ENCODE data around the gene LBHD2. TPM values are rescaled to one million over a fixed set of nuclear protein-coding genes. Genes with fewer than 3 reads are reported as not detected.
"Not testable (repeated sequence)": the region's sequence is repeated elsewhere in the genome, so short reads cannot be mapped to it uniquely, and the experiment has no call there.

LBHD2 gene
- total RNA-seq (2014; rRNA removed; shearing (Covaris generic)) = not detected in 2 replicates

GRCh38 chr14:103084021-103084919, at the start of gene LBHD2:
Gene LBHD2 (plus strand): TSS chr14:103084210. CDS start chr14:103086013, 1,803 bp downstream.
- no peaks in the 10 kb centered on the region for H3K36me3 ChIP-seq (replicated peaks; ENCODE audit: control insufficient read depth, insufficient read depth, low read length)
- H3K27me3 ChIP-seq (ENCODE audit: control insufficient read depth, insufficient read depth, low read length) = peaks cover 20% of the 10 kb centered on the region
- DNase-seq = peak; percentile 87
- peak within 1 kb of the TSS; percentile 25 for H3K4me3 ChIP-seq (ENCODE audit: insufficient read depth, low read depth, low read length)

GRCh38 chr14:103041464-103041863, 42.5 kb upstream of the LBHD2 start:
- no peak overlapping the region for H3K4me3 ChIP-seq (ENCODE audit: insufficient read depth, low read depth, low read length)
- H3K36me3 ChIP-seq (replicated peaks; ENCODE audit: control insufficient read depth, insufficient read depth, low read length) = no peaks in the 10 kb centered on the region
- DNase-seq = no peak

GRCh38 chr14:103043257-103044015, 40.6 kb upstream of the LBHD2 start:
- no peak for DNase-seq
- no peak overlapping the region for H3K4me3 ChIP-seq (ENCODE audit: insufficient read depth, low read depth, low read length)

More at GRCh38 chr14:103041464-103041863, 42.5 kb upstream of the LBHD2 start:
- H3K27me3 ChIP-seq (ENCODE audit: control insufficient read depth, insufficient read depth, low read length) = no peaks in the 10 kb centered on the region

GRCh38 chr14:103045371-103045869, 38.6 kb upstream of the LBHD2 start:
- peak; percentile 38 for DNase-seq
- H3K27me3 ChIP-seq (ENCODE audit: control insufficient read depth, insufficient read depth, low read length) = no peaks in the 10 kb centered on the region
- H3K36me3 ChIP-seq (replicated peaks; ENCODE audit: control insufficient read depth, insufficient read depth, low read length) = no peaks in the 10 kb centered on the region
- H3K4me3 ChIP-seq (ENCODE audit: insufficient read depth, low read depth, low read length) = no peak overlapping the region

More at GRCh38 chr14:103043257-103044015, 40.6 kb upstream of the LBHD2 start:
- Histone ChIP-seq H3K36me3 (replicated peaks; ENCODE audit: control insufficient read depth, insufficient read depth, low read length) (no peaks in the 10 kb centered on the region), H3K27me3 (ENCODE audit: control insufficient read depth, insufficient read depth, low read length) (no peaks in the 10 kb centered on the region)

- H3K4me3 ChIP-seq (ENCODE audit: insufficient read depth, low read depth, low read length); H3K27me3 ChIP-seq (ENCODE audit: control insufficient read depth, insufficient read depth, low read length); DNase-seq; H3K36me3 ChIP-seq (replicated peaks; ENCODE audit: control insufficient read depth, insufficient read depth, low read length): not testable (repeated sequence)
These were observed 36.6 kb upstream of the LBHD2 start for GRCh38 chr14:103047453-103047852.

- Histone ChIP-seq H3K27me3 (ENCODE audit: control insufficient read depth, insufficient read depth, low read length) (no peaks in the 10 kb centered on the region), H3K4me3 (ENCODE audit: insufficient read depth, low read depth, low read length) (no peak overlapping the region), H3K36me3 (replicated peaks; ENCODE audit: control insufficient read depth, insufficient read depth, low read length) (no peaks in the 10 kb centered on the region)
- no peak for DNase-seq
These were observed 33.1 kb upstream of the LBHD2 start for GRCh38 chr14:103050935-103051334.

GRCh38 chr14:103052407-103052806, 31.6 kb upstream of the LBHD2 start:
- H3K4me3 ChIP-seq (ENCODE audit: insufficient read depth, low read depth, low read length) = no peak overlapping the region
- DNase-seq = no peak
- no peaks in the 10 kb centered on the region for H3K27me3 ChIP-seq (ENCODE audit: control insufficient read depth, insufficient read depth, low read length)
- H3K36me3 ChIP-seq (replicated peaks; ENCODE audit: control insufficient read depth, insufficient read depth, low read length) = no peaks in the 10 kb centered on the region

GRCh38 chr14:103055695-103056094, 28.3 kb upstream of the LBHD2 start:
- Histone ChIP-seq H3K27me3 (ENCODE audit: control insufficient read depth, insufficient read depth, low read length) (no peaks in the 10 kb centered on the region), H3K4me3 (ENCODE audit: insufficient read depth, low read depth, low read length) (no peak overlapping the region), H3K36me3 (replicated peaks; ENCODE audit: control insufficient read depth, insufficient read depth, low read length) (no peaks in the 10 kb centered on the region)
- DNase-seq = no peak

GRCh38 chr14:103056322-103057027, 27.5 kb upstream of the LBHD2 start:
- H3K27me3 ChIP-seq (ENCODE audit: control insufficient read depth, insufficient read depth, low read length) = no peaks in the 10 kb centered on the region
- no peaks in the 10 kb centered on the region for H3K36me3 ChIP-seq (replicated peaks; ENCODE audit: control insufficient read depth, insufficient read depth, low read length)
- peak overlapping the region; percentile 97 for H3K4me3 ChIP-seq (ENCODE audit: insufficient read depth, low read depth, low read length)
- peak; percentile 91 for DNase-seq

- Histone ChIP-seq H3K36me3 (replicated peaks; ENCODE audit: control insufficient read depth, insufficient read depth, low read length) (no peaks in the 10 kb centered on the region), H3K4me3 (ENCODE audit: insufficient read depth, low read depth, low read length) (peak overlapping the region; percentile 97), H3K27me3 (ENCODE audit: control insufficient read depth, insufficient read depth, low read length) (no peaks in the 10 kb centered on the region)
- no peak for DNase-seq
These were observed 27.0 kb upstream of the LBHD2 start for GRCh38 chr14:103057028-103057371.

- DNase-seq = peak; percentile 98
These were observed 26.4 kb upstream of the LBHD2 start, which contains the start of gene CDC42BPB for GRCh38 chr14:103057372-103058163. Gene CDC42BPB (minus strand): TSS chr14:103057549. CDS start chr14:103057173, 376 bp downstream.

GRCh38 chr14:103058164-103059055, 25.6 kb upstream of the LBHD2 start:
- Histone ChIP-seq H3K36me3 (replicated peaks; ENCODE audit: control insufficient read depth, insufficient read depth, low read length) (no peaks in the 10 kb centered on the region), H3K27me3 (ENCODE audit: control insufficient read depth, insufficient read depth, low read length) (no peaks in the 10 kb centered on the region), H3K4me3 (ENCODE audit: insufficient read depth, low read depth, low read length) (peak overlapping the region; percentile 79)
- peak; percentile 56 for DNase-seq

More at GRCh38 chr14:103057372-103058163, 26.4 kb upstream of the LBHD2 start, which contains the start of gene CDC42BPB:
- Histone ChIP-seq H3K27me3 (ENCODE audit: control insufficient read depth, insufficient read depth, low read length) (no peaks in the 10 kb centered on the region), H3K36me3 (replicated peaks; ENCODE audit: control insufficient read depth, insufficient read depth, low read length) (no peaks in the 10 kb centered on the region), H3K4me3 (ENCODE audit: insufficient read depth, low read depth, low read length) (peak within 1 kb of the TSS; percentile 97)

- no peaks in the 10 kb centered on the region for H3K27me3 ChIP-seq (ENCODE audit: control insufficient read depth, insufficient read depth, low read length)
- no peak for DNase-seq
- no peaks in the 10 kb centered on the region for H3K36me3 ChIP-seq (replicated peaks; ENCODE audit: control insufficient read depth, insufficient read depth, low read length)
- no peak overlapping the region for H3K4me3 ChIP-seq (ENCODE audit: insufficient read depth, low read depth, low read length)
These were observed 24.5 kb upstream of the LBHD2 start for GRCh38 chr14:103059556-103059955.
